GM18526 (cell line): ENCODE data around the gene CDC42SE2.
A peak's percentile ranks its signal among the peaks of the same experiment; 100 is the strongest.

Source experiments
- POLR2A ChIP-seq: IDR thresholded peaks from 3 replicates; pipeline ENCODE4 v1.6.1; 2011; ENCODE audit not compliant: insufficient read length; ENCODE audit errors: extremely low read depth

Gene CDC42SE2

GRCh38 chr5:131230406-131230805 is 33.4 kb upstream of the CDC42SE2 start:
- TF ChIP-seq POLR2A: no peak

- no peak for TF ChIP-seq POLR2A
Measured at GRCh38 chr5:131239686-131240085, 24.2 kb upstream of the CDC42SE2 start.

- no peak for TF ChIP-seq POLR2A
Measured at GRCh38 chr5:131242728-131243255, 21.1 kb upstream of the CDC42SE2 start.

GRCh38 chr5:131245312-131245711 is 18.5 kb upstream of the CDC42SE2 start:
- TF ChIP-seq POLR2A: no peak

- no peak for TF ChIP-seq POLR2A
Measured at GRCh38 chr5:131245948-131246347, 17.9 kb upstream of the CDC42SE2 start.

DNA sequence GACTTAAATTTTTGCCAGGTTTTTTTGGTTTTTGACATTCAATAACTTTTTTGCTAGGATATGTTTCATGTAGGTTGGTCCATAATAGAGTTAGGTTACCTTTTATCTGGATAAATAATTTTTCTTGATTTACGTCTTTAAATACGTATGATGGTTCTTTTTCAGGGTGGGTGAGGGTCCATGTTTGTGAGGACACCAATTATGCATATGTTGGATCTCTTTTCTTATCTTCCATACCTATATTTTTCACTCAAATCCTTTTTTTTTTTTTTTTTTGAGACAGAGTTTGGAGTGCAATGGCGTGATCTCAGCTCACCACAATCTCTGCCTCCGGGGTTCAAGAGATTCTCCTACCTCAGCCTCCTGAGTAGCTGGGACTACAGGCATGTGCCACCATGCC is 17.3 kb upstream of the CDC42SE2 start:
- no peak for TF ChIP-seq POLR2A

- no peak for TF ChIP-seq POLR2A
Measured at GRCh38 chr5:131250751-131251475, 12.9 kb upstream of the CDC42SE2 start.

DNA sequence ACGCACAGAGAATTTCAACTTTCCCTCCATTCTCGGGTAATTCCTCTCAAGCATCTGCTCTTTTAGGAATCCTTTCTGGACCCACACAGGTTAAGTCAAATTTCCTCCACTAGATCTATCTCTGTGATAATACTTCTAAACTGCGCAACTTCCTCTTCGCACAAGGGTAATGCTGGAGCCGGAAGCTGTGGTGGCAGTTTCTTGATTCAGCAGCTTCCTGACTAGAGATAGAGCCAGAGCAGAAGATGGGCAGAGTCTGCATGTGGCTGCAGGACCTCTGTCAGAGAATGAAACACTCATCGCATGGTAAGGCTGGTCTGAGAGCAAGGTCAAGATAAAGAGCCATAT is 11.1 kb upstream of the CDC42SE2 start:
- TF ChIP-seq POLR2A: peak; percentile 64

DNA sequence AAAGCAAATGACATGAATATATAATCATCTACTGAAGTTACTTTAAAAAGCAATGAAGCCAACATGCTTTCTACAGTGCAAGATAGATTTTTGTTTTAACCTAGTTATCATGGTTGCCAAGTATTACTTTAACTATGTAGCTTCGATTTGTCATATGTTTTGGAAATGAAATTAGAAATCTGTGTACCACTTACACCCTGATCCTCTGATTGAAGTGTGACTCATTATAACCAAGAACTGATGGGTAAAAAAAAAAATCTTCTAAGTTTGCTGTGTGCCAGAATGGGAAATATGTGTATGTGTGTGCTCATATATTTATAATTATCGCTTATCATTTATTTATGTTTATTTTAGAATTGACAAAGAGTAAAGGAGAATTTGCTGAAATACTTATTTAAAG is 9.1 kb upstream of the CDC42SE2 start:
- no peak for TF ChIP-seq POLR2A

- no peak for TF ChIP-seq POLR2A
Measured at GRCh38 chr5:131256507-131256823, 7.4 kb upstream of the CDC42SE2 start.

DNA sequence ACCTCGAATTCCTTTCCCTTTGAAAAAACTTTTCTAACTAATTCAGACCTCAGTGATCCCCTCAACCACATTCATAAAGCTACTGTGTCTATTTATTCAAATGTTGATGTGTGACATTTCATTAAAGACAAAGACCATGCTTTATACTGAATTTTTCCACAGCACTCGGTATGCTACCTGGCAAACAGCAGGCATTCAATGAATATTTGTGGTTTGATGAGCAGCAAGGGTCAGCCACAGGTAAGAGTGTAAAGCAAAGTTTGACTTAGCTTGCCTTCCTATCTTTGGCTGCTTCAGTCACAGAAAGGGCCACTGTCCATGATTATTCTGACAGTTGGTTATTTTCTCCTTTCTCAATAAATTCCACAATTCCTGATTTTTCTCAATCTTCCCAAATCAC is 5.1 kb upstream of the CDC42SE2 start:
- TF ChIP-seq POLR2A: no peak

GRCh38 chr5:131259326-131259725 is 4.5 kb upstream of the CDC42SE2 start:
- TF ChIP-seq POLR2A: no peak

DNA sequence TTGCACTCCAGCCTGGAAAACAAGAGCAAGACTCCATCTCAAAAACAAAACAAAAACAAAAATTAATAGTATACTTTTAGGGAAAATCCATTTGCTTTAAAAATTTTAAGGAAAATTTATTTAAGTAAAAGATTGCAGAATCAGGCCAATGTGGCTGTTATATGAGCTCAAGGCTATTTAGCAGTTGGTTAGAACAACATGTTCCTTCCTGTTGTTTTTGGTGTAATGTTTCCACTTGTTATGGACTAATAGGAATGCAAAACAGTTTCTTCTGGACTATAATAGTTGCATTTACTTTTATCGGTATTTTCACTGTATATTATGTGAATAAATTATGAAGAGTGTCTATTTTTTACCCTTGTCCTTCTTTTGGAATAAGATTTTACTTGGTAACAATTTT is 3.0 kb upstream of the CDC42SE2 start:
- no peak for TF ChIP-seq POLR2A

DNA sequence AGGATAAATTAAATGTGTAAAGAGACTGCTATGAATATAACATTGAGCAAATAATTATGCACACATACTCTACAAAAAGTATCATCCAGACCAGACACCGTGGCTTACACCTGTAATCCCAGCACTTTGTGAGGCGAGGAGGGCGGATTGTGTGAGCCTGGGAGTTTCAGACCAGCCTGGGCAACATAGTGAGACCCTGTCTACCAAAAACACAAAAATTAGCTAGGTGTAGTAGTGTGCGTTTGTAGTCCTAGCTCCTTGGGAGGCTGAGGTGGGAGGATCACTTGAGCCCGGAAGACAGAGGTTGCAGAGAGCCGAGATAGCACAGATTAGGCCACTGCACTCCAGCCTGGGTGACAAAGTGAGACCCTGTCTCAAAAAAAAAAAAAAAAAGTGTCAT is 2.4 kb upstream of the CDC42SE2 start:
- TF ChIP-seq POLR2A: no peak

DNA sequence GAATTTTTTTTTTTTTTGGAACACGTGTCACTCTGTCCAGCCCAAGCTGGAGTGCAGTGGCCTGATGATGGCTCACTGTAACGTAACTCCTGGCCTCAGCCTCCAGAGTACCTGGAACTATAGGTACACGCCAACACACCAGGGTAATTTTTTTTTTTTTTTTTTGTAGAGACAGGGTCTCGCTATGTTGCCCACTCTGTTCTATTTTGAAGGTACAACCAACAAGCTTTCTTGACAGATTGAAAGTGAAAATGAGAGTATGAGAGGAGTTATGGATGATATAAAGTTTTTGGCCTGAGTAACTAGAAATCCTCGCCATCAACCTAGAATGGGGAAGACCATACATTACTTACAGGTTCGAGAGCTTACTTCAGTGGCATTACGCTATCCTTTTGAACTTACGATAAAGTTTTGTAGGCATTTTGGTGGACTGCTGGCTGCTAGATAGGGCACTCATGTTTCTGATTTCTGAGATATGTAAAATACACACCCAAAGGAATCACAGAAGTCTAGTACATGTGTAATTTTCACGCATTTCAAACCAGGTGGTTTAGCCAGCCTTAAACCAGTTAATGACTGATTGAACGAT is 806 bp upstream of the CDC42SE2 start:
- TF ChIP-seq POLR2A: no peak

DNA sequence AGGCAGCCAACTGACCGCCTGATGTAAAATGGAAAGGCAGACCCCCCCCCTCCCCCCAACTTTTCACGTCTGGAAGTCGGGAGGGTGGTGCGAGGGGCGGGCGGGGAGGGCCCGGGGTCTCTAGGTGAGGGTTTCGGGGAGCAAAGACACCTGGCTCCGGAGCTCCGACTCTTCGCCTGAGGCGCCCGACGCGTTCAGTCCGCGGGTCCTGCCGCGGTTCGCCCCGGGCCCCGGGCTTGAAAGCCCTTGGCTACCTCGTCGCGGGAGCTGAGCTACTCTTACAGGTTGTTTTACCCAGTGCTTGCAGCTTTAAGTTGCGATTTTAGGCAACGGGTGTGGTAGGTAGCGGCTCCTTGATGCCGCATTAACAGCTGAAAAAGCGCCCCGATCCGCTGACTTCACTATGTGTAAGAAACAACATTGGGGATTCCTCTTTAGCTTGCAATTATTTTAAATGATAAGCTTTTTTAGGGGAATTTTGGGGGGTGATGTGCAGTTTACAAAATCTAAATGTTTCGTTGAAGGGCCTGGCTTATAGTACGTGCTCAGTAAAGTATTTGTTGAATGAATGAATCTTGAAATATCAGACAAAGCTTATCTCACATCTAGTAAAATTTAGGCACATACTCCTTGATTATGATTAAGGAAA is 722 bp downstream of the CDC42SE2 start:
- no peak for TF ChIP-seq POLR2A

DNA sequence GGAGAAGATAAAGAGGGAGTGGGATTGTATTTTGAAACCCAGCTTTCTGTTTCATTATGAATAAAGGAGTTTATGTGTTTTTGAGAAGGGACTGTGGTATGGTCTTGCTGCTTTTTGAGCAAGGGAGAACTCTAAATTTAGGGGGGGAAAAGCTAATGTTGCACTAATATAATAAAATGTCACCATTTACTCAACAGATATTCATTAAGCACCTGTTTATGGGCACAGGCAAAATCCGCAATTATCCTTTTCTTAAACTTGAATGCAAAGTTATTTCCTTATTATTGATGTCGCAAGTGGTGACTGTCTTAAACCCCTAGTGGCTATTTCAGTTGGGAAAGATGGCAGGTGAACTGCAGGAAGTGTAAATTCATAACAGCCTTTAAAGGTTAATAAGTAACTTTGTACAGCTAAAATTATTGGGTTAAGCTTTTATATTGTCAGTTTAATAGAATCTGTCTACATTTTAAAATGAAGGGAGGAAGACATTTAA is 1.5 kb downstream of the CDC42SE2 start:
- TF ChIP-seq POLR2A: no peak
